ENCODE measurements around the gene RASSF4.
A peak's percentile ranks its signal among the peaks of the same experiment; 100 is the strongest.

RASSF4 gene

DNA sequence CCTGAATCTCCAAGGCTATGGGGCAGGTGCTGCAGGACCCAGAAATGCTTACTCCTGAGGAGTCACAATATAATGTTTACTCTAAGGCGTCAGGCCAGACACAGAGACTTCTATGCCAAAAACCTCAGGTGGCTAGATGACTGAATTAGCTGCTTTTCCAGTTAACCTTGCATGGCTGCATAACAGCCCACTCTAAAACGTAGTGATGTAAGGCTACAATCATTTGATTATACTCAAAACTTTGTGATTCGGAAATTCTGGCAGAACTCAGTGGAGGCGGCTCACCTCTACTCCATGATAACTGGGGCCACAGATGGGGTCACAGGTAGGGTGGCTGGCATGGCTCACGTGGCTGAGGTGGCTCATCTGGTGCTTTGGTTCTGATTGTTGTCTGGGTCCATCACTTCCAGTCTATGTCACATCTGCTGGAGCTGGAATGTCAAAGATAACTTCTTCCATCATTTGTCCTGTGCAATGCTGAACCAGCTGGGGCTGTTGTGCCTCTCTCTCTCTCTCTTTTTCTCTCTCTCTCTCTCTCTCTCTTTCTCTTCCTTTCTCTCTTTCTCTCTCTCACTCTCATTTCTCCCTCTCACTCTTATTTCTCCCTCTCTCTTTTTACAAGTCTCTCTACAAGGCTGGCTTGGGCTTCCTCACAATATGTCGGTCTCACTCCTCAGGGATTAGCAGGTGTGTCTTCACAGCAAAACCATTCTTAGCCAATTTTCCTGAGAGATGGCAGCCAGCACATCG is 36.6 kb upstream of the RASSF4 start:
- DNase-seq, result no peak
- no peak for TF ChIP-seq POLR2A (IDR thresholded peaks at IDR 0.05; ENCODE audit: low read length)
- no peak for TF ChIP-seq GATA1 (IDR thresholded peaks at IDR 0.05; ENCODE audit: low read depth, low read length)

DNA sequence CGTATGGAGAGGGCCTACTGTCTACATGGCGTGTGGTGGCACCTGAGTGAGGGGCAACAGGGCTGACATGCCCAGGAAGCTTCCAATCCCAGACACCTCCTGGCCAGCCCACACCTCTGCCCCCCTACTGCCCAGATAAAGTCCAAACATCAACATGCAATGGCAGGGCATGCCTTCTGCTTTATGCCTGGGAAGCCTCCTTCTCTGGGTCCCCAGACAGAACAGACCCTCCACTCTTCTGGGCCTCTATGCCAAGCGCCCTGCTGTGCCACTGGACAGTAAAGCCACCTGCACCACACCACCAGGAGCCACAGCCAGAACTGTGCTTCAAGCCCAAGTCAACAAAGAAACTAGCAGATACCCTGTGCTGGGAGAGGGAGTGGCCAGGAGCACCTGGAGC is 36.0 kb upstream of the RASSF4 start:
- TF ChIP-seq GATA1 (IDR thresholded peaks at IDR 0.05; ENCODE audit: low read depth, low read length), result no peak
- no peak for TF ChIP-seq POLR2A (IDR thresholded peaks at IDR 0.05; ENCODE audit: low read length)
- no peak for DNase-seq

DNA sequence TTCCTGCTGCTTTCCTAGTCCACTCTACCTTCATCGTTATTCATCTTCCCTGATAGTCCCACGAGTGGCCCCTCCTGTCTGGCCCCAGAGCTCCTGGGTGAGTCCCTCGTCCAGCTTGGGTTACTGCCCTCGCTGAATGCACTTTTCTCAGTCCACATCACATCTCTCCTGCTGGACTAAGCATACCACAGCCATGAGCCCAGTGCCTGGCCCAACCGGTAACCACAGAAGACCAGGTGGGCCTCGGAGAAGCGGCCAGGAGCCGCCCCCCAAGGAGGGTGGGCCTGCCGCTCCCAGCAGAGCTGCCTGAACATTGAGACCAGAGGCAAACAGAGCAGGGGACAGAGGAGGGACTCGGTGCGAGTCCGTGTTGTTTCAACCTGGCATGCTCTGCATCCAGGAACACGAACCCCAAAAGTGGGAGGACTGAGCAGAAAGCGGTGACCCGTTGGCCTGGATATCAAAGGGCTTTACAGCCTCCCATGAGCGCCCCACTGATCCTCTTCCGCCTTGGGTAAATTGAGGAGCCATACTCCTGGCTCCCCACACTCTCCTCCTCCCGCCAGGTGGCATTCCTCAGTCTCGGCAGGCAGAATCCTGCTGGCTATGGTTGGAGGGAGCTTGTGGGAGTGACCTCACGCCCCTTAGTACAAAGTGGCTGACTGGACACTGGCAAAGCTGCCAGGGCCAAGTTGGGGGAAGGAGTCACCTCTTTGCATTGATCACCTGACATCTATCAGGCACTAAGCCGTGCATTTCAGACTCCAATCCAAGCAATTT is 35.2 kb upstream of the RASSF4 start:
- DNase-seq, result no peak
- no peak for TF ChIP-seq POLR2A (IDR thresholded peaks at IDR 0.05; ENCODE audit: low read length)
- TF ChIP-seq GATA1 (IDR thresholded peaks at IDR 0.05; ENCODE audit: low read depth, low read length), result no peak

DNA sequence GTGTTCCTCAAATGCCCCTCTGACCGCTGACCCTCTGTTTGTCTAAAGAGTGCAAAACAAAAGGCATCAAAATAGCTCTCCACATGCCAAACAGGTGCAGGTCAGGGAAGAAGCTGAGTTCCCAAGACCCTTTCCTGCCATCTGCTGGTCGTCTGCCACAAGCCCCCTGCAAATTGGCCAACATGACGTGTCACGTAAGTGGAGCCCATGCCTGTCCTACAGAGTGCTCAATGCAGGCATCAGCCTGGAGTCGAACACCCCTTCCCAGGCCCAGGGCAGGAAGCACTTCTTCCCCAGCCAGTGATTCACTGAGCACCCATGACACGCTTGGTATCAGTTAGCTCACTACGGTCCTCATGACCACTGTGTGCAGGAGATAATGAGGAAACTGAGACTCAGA is 34.4 kb upstream of the RASSF4 start:
- no peak for TF ChIP-seq POLR2A (IDR thresholded peaks at IDR 0.05; ENCODE audit: low read length)
- no peak for TF ChIP-seq GATA1 (IDR thresholded peaks at IDR 0.05; ENCODE audit: low read depth, low read length)
- peak; percentile 27 to 58 for DNase-seq

GRCh38 chr10:44925811-44926750 is 33.5 kb upstream of the RASSF4 start:
- DNase-seq, result no peak
- TF ChIP-seq GATA1 (IDR thresholded peaks at IDR 0.05; ENCODE audit: low read depth, low read length) (no peak), POLR2A (IDR thresholded peaks at IDR 0.05; ENCODE audit: low read length) (no peak)

GRCh38 chr10:44926751-44927351 is 32.8 kb upstream of the RASSF4 start:
- TF ChIP-seq POLR2A (IDR thresholded peaks at IDR 0.05; ENCODE audit: low read length), result no peak
- TF ChIP-seq GATA1 (IDR thresholded peaks at IDR 0.05; ENCODE audit: low read depth, low read length), result no peak
- DNase-seq, result no peak

DNA sequence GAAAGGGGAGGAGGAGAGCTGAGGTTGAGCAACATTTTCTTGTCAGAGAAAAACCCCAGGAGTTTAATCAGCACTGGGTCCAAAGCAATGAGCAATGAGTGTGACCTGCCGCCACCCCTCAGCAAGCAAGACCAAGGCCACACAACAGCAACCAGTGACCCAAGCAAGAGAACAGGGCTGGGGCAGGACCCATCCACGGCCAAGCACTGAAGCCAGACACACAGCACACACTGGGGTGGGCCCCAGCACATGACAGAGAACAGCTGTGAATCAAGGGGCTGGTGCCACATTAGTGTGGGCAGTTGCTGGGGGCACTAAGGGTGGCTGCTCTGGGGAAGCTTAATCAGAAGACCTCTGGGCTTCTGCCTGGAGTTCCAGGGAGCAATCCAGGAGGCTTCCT is 32.2 kb upstream of the RASSF4 start:
- DNase-seq, result no peak
- no peak for TF ChIP-seq POLR2A (IDR thresholded peaks at IDR 0.05; ENCODE audit: low read length)
- no peak for TF ChIP-seq GATA1 (IDR thresholded peaks at IDR 0.05; ENCODE audit: low read depth, low read length)

GRCh38 chr10:44928462-44928861 is 31.1 kb upstream of the RASSF4 start:
- no peak for DNase-seq
- TF ChIP-seq GATA1 (IDR thresholded peaks at IDR 0.05; ENCODE audit: low read depth, low read length) (no peak), POLR2A (IDR thresholded peaks at IDR 0.05; ENCODE audit: low read length) (no peak)

GRCh38 chr10:44929356-44930255 is 30.0 kb upstream of the RASSF4 start:
- no peak for TF ChIP-seq POLR2A (IDR thresholded peaks at IDR 0.05; ENCODE audit: low read length)
- TF ChIP-seq GATA1 (IDR thresholded peaks at IDR 0.05; ENCODE audit: low read depth, low read length), result no peak
- DNase-seq, result no peak

- TF ChIP-seq POLR2A (IDR thresholded peaks at IDR 0.05; ENCODE audit: low read length) (no peak), GATA1 (IDR thresholded peaks at IDR 0.05; ENCODE audit: low read depth, low read length) (no peak)
- DNase-seq, result no peak
These were observed 28.5 kb upstream of the RASSF4 start for GRCh38 chr10:44930904-44931620.

DNA sequence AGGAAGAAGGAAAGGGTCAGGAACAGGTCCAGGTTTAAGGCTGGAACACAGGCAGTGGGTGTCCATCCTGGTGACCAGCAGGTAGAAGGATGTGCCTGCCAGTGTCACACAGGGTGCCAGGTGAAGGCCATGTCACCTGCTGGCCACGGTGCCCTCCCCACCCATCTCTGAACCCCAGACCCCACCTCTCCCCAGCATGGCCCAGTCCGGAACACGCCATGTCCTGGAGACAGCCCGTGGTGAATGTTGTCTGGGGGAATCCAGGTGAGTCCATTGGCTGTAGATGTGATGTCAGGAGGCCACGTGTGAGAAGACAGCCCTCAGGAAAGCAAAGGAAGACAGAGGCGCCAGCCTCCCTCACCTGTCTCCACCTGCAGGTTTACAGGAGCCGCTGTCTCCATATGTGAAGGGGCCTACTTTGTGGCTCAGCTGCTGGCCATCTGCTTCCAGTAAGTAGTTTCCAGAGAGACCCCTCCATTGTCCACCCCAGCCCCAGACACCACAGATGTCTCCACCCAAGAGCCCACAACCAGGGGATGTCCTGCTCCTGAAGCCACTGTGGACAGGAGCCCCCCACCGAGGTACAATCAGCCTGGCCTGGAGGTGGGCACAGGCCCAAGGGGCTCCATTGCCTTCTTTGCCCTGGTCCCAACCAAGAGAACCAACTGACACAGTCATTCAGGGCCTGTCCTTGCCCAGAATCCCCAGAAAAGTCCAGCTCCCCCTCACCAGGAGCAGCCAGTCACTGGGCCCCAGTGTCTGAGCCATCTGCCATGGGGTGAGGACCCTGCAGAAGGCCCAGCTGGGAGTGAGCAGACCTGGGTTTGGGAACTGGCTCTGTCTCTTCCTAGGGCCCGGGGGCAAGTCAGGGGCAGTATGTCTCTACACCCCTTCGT is 27.7 kb upstream of the RASSF4 start:
- TF ChIP-seq POLR2A (IDR thresholded peaks at IDR 0.05; ENCODE audit: low read length) (no peak), GATA1 (IDR thresholded peaks at IDR 0.05; ENCODE audit: low read depth, low read length) (no peak)
- no peak for DNase-seq
